SK-N-DZ (cell line): ENCODE measurements around the gene SMAD3.

ENCODE experiments used
- DNase-seq: peaks from one replicate; pipeline ENCODE4 v3.0.0-alpha.2; 2015; ENCODE audit warnings: low spot score

The SMAD3 gene

GRCh38 chr15:67125589-67126502 lies 60.4 kb downstream of the SMAD3 start:
- DNase-seq: no peak

GRCh38 chr15:67126551-67127330 lies 61.3 kb downstream of the SMAD3 start:
- no peak for DNase-seq

GRCh38 chr15:67127331-67127664 lies 61.9 kb downstream of the SMAD3 start:
- DNase-seq: no peak

GRCh38 chr15:67127965-67128364 lies 62.6 kb downstream of the SMAD3 start:
- DNase-seq: no peak

GRCh38 chr15:67130166-67130565 lies 64.8 kb downstream of the SMAD3 start:
- DNase-seq: no peak

- no peak for DNase-seq
Observed at GRCh38 chr15:67130673-67131601, 65.5 kb downstream of the SMAD3 start.

- DNase-seq: no peak
Observed at GRCh38 chr15:67132276-67132675, 66.9 kb downstream of the SMAD3 start.

- no peak for DNase-seq
Observed at GRCh38 chr15:67133026-67133425, 67.6 kb downstream of the SMAD3 start.

GRCh38 chr15:67133738-67134066 lies 68.3 kb downstream of the SMAD3 start:
- no peak for DNase-seq

- DNase-seq: no peak
Observed at GRCh38 chr15:67134067-67134838, 68.9 kb downstream of the SMAD3 start.

GRCh38 chr15:67134871-67135492 lies 69.6 kb downstream of the SMAD3 start:
- no peak for DNase-seq

- no peak for DNase-seq
Observed at GRCh38 chr15:67135494-67135893, 70.1 kb downstream of the SMAD3 start.

GRCh38 chr15:67136802-67137201 lies 71.4 kb downstream of the SMAD3 start:
- no peak for DNase-seq

- no peak for DNase-seq
Observed at GRCh38 chr15:67137319-67137718, 71.9 kb downstream of the SMAD3 start.

GRCh38 chr15:67137951-67138848 lies 72.8 kb downstream of the SMAD3 start:
- DNase-seq: peak; percentile 23

GRCh38 chr15:67138891-67139855 lies 73.8 kb downstream of the SMAD3 start:
- no peak for DNase-seq

- no peak for DNase-seq
Observed at GRCh38 chr15:67140078-67140833, 74.9 kb downstream of the SMAD3 start.
